Heart right ventricle (tissue), 16 donors: Measurements from ENCODE around the gene AKAP13. TPM values are rescaled to one million over a fixed set of nuclear protein-coding genes. Genes with fewer than 3 reads are reported as not detected.
A peak's percentile ranks its signal among the peaks of the same experiment; 100 is the strongest.

Source experiments
- ATAC-seq, 8 donors: fragments of 200-7000 bp; cut with Tn5 transposase; one replicate each; pipeline ENCODE4 v1.9.1; 2020; ENCODE audit warnings: mild to moderate bottlenecking in 8 of 8, moderate library complexity in 8 of 8, moderate number of reproducible peaks in 1 of 8
- DNase-seq, 2 donors: peaks; one replicate each; pipeline ENCODE4 v3.0.0-alpha.2; 2020
- H3K27ac ChIP-seq, 10 donors: fragments of 200-600 bp; sonication (generic) in 2 of 10; one replicate each; pipeline versions ENCODE4 v1.5.0 to v1.8.0; 2020 to 2022; ENCODE audit warnings: mild to moderate bottlenecking in 3 of 10
- H3K27me3 ChIP-seq, 7 donors: fragments of 200-600 bp; one replicate each; pipeline ENCODE4 v1.8.0; 2021 to 2022; ENCODE audit warnings: mild to moderate bottlenecking in 2 of 7
- H3K36me3 ChIP-seq, 9 donors: fragments of 200-600 bp; sonication (generic) in 1 of 9; one replicate each; pipeline versions ENCODE4 v1.5.0 to v1.8.0; 2020 to 2022; ENCODE audit warnings: mild to moderate bottlenecking in 2 of 9
- H3K4me1 ChIP-seq, 9 donors: fragments of 200-600 bp; sonication (generic) in 1 of 9; one replicate each; pipeline versions ENCODE4 v1.5.0 to v1.8.0; 2020 to 2022; ENCODE audit warnings: mild to moderate bottlenecking in 4 of 9
- H3K4me3 ChIP-seq, 10 donors: fragments of 200-600 bp; sonication (generic) in 2 of 10; one replicate each; pipeline versions ENCODE4 v1.5.0 to v1.8.0; 2020 to 2022; ENCODE audit warnings: mild to moderate bottlenecking in 7 of 10, moderate library complexity in 2 of 10
- H3K9me3 ChIP-seq, 11 donors: fragments of 200-600 bp in 10 of 11; sonication (generic) in 2 of 11; one replicate each; pipeline versions ENCODE4 v1.5.0 to v1.8.0; 2013 to 2022; ENCODE audit warnings: mild to moderate bottlenecking in 2 of 11, control low read depth in 1 of 11, moderate library complexity in 1 of 11
- WGBS, 2 donors: extraction: QIAGEN DNeasy Blood & Tissue Kit; methylation state at CpG; one replicate each; pipeline ENCODE4 v1.1.7; 2013; ENCODE audit warnings: inconsistent platforms in 1 of 2; 5-methylcytosine and 5-hydroxymethylcytosine counted together
- intact Hi-C, 10 donors: fragments of 100-400 bp; cut with DNase I; formaldehyde crosslinking; loops; one replicate each; pipeline versions ENCODE4 v1.11.1 to v1.14.2; 2022
- polyA plus RNA-seq, 2 donors: library from polyadenylated mRNA; stranded (reverse); fragments of 200-250 nt; gene quantifications; one replicate each; pipeline ENCODE4 v1.2.3, GENCODE V29; 2013
- total RNA-seq, 10 donors: library from RNA; stranded (reverse); fragmentation: NEBNext Ultra II Directional in 3 of 10; extraction: Animal tissue kit (Norgen Biotek cat#: 25700) in 3 of 10; gene quantifications; one replicate each; pipeline versions ENCODE4 v1.2.1 to v1.2.4, GENCODE V29; 2021 to 2023
- TF ChIP-seq, protein P1 (sequence below), 9 donors: fragments of 200-600 bp; sonication (generic) in 2 of 9; IDR thresholded peaks; one replicate each; pipeline versions ENCODE4 v1.5.0 to v1.8.0; 2021 to 2022; ENCODE audit warnings: antibody characterized with exemption in 9 of 9, mild to moderate bottlenecking in 5 of 9, moderate library complexity in 1 of 9
- donor health status: Arrhythmogenic right ventricular cardiomyopathy.
- donor health status: ischemic (EF 13 %, LVEDD 7.1; RV severe dilation, severe dysfunction).
- donor health status: healthy with polysubstance abuse.
- donor health status: DM: no; HTN: yes; CAD: no.
- donor health status: DM: no; HTN: no; CAD: no.
- donor health status: ischemic (EF 25% LVEDD 6.9; RV normal size, moderate dysfunction).
- donor health status: ischemic (EF 25% LVEDD 5.7; RV mildly dilated, moderate dysfunction).
- donor health status: healthy.
- donor health status: DM: yes; HTN: yes; CAD: no.
- donor health status: Ischemic cardiomyopathy.
- donor health status: ischemic (EF 35%, LVEDD 5.7; RV mildly dilated, moderate dysfunction).
- donor health status: nonischemic (EF 11% LVEDD 7.7; RV severe dilation, severe dysfunction).
- donor health status: DM: yes; HTN: yes; CAD: no.
- donor health status: PGD.
- donor health status: ischemic (EF 29% LVEDD 5.4; RV normal size, mild dysfunction).
- donor health status: nonischemic (EF 23%, LVEDD 6.1; RV moderate dilation, normal function).

The AKAP13 gene
- total and polyA plus RNA-seq, 12 donors = 89.3 to 645 (median 480) TPM

GRCh38 chr15:85618228-85618505, 237.8 kb downstream of the AKAP13 start:
- no peak for DNase-seq
- intact Hi-C loops = loop anchor here in 5 of 10 donors (5.0 to 10.0 kb wide), 4 partner anchors 36 to 217 kb away; no protein-coding TSS in a partner anchor
- ATAC-seq = no peak
- Histone ChIP-seq H3K4me1 (peaks cover 13 to 99% (median 93%) of the 10 kb centered on the region in 9 donors), H3K27me3 (no peaks in the 10 kb centered on the region), H3K9me3 (no peaks in the 10 kb centered on the region), H3K36me3 (peaks cover 0 to 4% (median 0%) of the 10 kb centered on the region in 9 donors), H3K27ac (peak overlapping the region; percentile 61 to 93 (median 83)), H3K4me3 (peak overlapping the region in 5 of 10 donors; percentile 52 to 63 (median 59))
- TF ChIP-seq, protein P1, sequence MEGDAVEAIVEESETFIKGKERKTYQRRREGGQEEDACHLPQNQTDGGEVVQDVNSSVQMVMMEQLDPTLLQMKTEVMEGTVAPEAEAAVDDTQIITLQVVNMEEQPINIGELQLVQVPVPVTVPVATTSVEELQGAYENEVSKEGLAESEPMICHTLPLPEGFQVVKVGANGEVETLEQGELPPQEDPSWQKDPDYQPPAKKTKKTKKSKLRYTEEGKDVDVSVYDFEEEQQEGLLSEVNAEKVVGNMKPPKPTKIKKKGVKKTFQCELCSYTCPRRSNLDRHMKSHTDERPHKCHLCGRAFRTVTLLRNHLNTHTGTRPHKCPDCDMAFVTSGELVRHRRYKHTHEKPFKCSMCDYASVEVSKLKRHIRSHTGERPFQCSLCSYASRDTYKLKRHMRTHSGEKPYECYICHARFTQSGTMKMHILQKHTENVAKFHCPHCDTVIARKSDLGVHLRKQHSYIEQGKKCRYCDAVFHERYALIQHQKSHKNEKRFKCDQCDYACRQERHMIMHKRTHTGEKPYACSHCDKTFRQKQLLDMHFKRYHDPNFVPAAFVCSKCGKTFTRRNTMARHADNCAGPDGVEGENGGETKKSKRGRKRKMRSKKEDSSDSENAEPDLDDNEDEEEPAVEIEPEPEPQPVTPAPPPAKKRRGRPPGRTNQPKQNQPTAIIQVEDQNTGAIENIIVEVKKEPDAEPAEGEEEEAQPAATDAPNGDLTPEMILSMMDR (IDR thresholded peaks at IDR 0.05) = no peak
- WGBS, 2 donors = 33 to 34% methylated on average over 1 of the region's 1 CpG

DNA sequence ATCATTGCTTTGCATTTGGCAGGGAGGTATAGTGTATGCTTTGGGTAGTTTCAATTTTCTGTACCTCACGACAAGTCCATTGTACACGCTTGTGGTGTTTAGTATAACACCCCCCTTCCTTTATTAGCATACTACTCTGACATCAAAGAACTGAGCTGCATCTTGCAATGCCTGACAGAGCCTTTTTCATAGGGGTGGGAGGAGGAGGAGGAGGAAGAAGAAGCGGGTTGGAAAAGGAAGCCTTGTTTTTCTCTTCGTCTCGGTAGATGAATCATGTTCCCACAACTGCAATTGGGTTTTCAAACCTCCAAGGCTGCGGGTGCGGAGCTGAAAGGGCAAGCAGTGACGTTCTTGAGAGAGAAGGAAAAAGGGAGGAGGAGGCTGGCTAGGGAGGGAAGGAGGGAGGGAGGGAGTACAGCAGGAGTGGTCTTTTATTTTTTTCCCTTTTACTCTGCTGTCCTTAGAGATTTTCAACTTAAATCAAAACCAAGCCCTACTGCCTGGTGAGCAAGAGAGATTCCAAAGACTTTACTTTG, 238.6 kb downstream of the AKAP13 start:
- TF ChIP-seq, protein P1 (IDR thresholded peaks at IDR 0.05) = no peak
- intact Hi-C loops = loop anchor here in 5 of 10 donors (5.0 to 10.0 kb wide), 4 partner anchors 37 to 216 kb away; no protein-coding TSS in a partner anchor
- WGBS, 2 donors = 1 to 3% methylated on average over 8 of the region's 8 CpGs
- DNase-seq = peak; percentile 59 to 86
- peaks cover 20 to 100% (median 98%) of the 10 kb centered on the region in 9 donors for H3K4me1 ChIP-seq
- H3K9me3 ChIP-seq = no peaks in the 10 kb centered on the region
- H3K27me3 ChIP-seq = no peaks in the 10 kb centered on the region
- peak overlapping the region; percentile 63 to 93 (median 83) for H3K27ac ChIP-seq
- H3K4me3 ChIP-seq = peak overlapping the region; percentile 16 to 63 (median 53)
- H3K36me3 ChIP-seq = peaks cover 0 to 4% (median 0%) of the 10 kb centered on the region in 9 donors
- peak; percentile 65 to 84 (median 77) for ATAC-seq

DNA sequence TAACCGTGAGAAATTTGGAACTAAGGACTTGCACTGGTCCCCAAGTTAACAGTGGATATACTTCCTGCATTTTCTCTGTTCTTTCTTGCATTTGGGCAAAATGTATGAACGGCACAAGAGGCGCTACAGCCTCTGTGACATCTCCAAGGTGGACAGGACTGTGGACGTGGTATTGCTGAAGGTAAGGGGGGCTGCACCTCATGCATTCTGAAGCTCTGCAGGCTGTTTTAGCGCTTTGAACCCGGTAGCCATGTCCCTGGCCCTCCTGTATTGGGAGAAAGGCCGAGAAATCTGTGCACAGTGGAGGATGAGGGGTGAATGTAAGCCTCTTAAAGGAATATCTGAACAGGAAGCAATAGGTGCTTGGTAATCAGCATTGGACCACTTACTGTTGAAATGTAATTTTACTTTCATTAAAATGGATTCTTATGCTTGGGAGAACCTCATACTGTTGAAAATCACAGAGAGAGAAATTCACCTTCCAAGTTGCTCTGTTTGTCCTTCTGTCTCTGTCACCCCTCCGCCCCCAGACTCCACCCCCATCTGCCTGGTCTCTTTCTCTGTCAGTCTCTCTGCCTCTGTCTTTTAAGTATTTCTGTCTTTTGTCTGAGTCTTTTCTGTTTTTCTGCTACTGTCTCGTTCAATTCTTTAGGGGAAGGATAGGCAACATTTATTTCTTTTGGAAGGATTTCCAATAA, 239.7 kb downstream of the AKAP13 start:
- peak overlapping the region; percentile 63 to 93 (median 83) for H3K27ac ChIP-seq
- peaks cover 0 to 4% (median 0%) of the 10 kb centered on the region in 9 donors for H3K36me3 ChIP-seq
- peak overlapping the region; percentile 16 to 63 (median 53) for H3K4me3 ChIP-seq
- no peak for ATAC-seq
- TF ChIP-seq, protein P1 (IDR thresholded peaks at IDR 0.05) = no peak
- H3K27me3 ChIP-seq = no peaks in the 10 kb centered on the region
- DNase-seq = no peak
- WGBS, 2 donors = 37 to 47% methylated on average over 9 of the region's 9 CpGs
- H3K9me3 ChIP-seq = no peaks in the 10 kb centered on the region
- peaks cover 25 to 100% (median 98%) of the 10 kb centered on the region in 9 donors for H3K4me1 ChIP-seq
- intact Hi-C loops = loop anchor here in 6 of 10 donors (5.0 to 10.0 kb wide), 8 partner anchors 38 to 215 kb away; no protein-coding TSS in a partner anchor

- Histone ChIP-seq H3K36me3 (peaks cover 0 to 7% (median 0%) of the 10 kb centered on the region in 9 donors), H3K4me3 (peak overlapping the region; percentile 16 to 63 (median 53)), H3K27ac (peak overlapping the region; percentile 63 to 93 (median 83)), H3K4me1 (peaks cover 25 to 100% (median 98%) of the 10 kb centered on the region in 9 donors), H3K9me3 (no peaks in the 10 kb centered on the region), H3K27me3 (no peaks in the 10 kb centered on the region)
- DNase-seq = peak in 1 of 2 donors; percentile 64
- intact Hi-C loops = loop anchor here in 6 of 10 donors (5.0 to 10.0 kb wide), 5 partner anchors 38 to 104 kb away; no protein-coding TSS in a partner anchor
- 7 to 10% methylated on average over 3 of the region's 3 CpGs for WGBS, 2 donors
- ATAC-seq = peak; percentile 20 to 55 (median 46)
- TF ChIP-seq, protein P1 (IDR thresholded peaks at IDR 0.05) = no peak
These were observed 240.3 kb downstream of the AKAP13 start for GRCh38 chr15:85620690-85621049.
